PFSK-1 (cell line): ENCODE data around the gene KPTN.

ENCODE experiments used
- POLR2AphosphoS5 ChIP-seq: IDR thresholded peaks from 2 replicates; pipeline ENCODE4 v1.6.1; 2012; ENCODE audit warnings: low read depth, mild to moderate bottlenecking, control low read depth, low read length, moderate library complexity
- REST ChIP-seq, 2 experiments: IDR thresholded peaks; 2 replicates each; pipeline versions ENCODE4 v1.6.1 to v1.8.0; 2011 to 2012; ENCODE audit warnings: low read depth in 2 of 2, low read length in 2 of 2, control low read depth in 1 of 2, inconsistent platforms in 1 of 2, mild to moderate bottlenecking in 1 of 2, moderate library complexity in 1 of 2; ENCODE audit not compliant: insufficient read depth in 1 of 2
- SIN3A ChIP-seq: IDR thresholded peaks from 2 replicates; pipeline ENCODE4 v1.6.1; 2012; ENCODE audit warnings: mild to moderate bottlenecking, low read length, moderate library complexity, borderline replicate concordance; ENCODE audit not compliant: insufficient read depth
- TAF1 ChIP-seq: IDR thresholded peaks from 2 replicates; pipeline ENCODE4 v1.6.1; 2012; ENCODE audit warnings: low read length, control low read depth, borderline replicate concordance; ENCODE audit not compliant: insufficient read depth

DNA sequence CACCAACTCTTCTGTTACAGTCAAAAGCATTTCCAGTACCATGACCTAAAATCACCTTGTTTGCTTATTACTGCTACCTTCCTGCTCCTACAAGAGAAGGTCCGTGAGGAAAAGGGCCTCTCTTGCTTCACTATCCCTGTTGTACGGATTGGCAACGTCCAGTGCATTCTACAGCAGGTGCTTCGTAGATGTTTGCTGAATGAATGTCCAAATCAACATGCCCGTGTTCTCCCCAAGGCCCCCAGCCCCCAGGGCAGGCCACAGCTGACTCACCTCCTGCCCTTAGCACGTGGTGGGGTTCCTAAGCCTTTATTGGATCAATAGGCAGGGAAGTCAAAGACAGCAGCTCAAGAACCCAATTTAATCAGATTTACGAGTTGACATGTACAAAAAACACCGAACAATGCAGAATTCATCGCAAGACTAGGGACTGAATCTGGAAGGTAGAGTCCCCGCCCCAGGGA, 36.4 kb upstream of the KPTN start:
- TF ChIP-seq POLR2AphosphoS5 (no peak), REST (IDR thresholded peaks at IDR 0.05; ENCODE audit: insufficient read depth in 1 of 2, low read depth in 2 of 2, low read length in 2 of 2) (no peak), TAF1 (no peak), SIN3A (no peak)
